Measurements from ENCODE around the gene TNRC18. TPM values are rescaled to one million over a fixed set of nuclear protein-coding genes. Genes with fewer than 3 reads are reported as not detected.
A peak's percentile ranks its signal among the peaks of the same experiment; 100 is the strongest.

Gene TNRC18
- total RNA-seq, 1 donor from 2014 or later, result 38.4 TPM

GRCh38 chr7:5403442-5403841 lies 20.2 kb downstream of the TNRC18 start:
- no peak overlapping the region for H3K4me3 ChIP-seq (ENCODE audit: low read depth, low read length)
- TF ChIP-seq CTCF (IDR thresholded peaks at IDR 0.05; ENCODE audit: insufficient read depth, low read length, poor library complexity, severe bottlenecking), result no peak
- H3K36me3 ChIP-seq (ENCODE audit: control insufficient read depth, insufficient read depth, low read length), result no peaks in the 10 kb centered on the region
- no peaks in the 10 kb centered on the region for H3K27me3 ChIP-seq (ENCODE audit: control insufficient read depth, insufficient read depth, low read length)
- no peak for DNase-seq (ENCODE audit: low read depth)

GRCh38 chr7:5397736-5398135 lies 25.9 kb downstream of the TNRC18 start:
- no peak for TF ChIP-seq CTCF (IDR thresholded peaks at IDR 0.05; ENCODE audit: insufficient read depth, low read length, poor library complexity, severe bottlenecking)
- H3K4me3 ChIP-seq (ENCODE audit: low read depth, low read length), result no peak overlapping the region
- H3K27me3 ChIP-seq (ENCODE audit: control insufficient read depth, insufficient read depth, low read length), result no peaks in the 10 kb centered on the region
- DNase-seq (ENCODE audit: low read depth), result no peak
- H3K36me3 ChIP-seq (ENCODE audit: control insufficient read depth, insufficient read depth, low read length), result no peaks in the 10 kb centered on the region

GRCh38 chr7:5396999-5397663 lies 26.5 kb downstream of the TNRC18 start:
- no peaks in the 10 kb centered on the region for H3K27me3 ChIP-seq (ENCODE audit: control insufficient read depth, insufficient read depth, low read length)
- no peak for TF ChIP-seq CTCF (IDR thresholded peaks at IDR 0.05; ENCODE audit: insufficient read depth, low read length, poor library complexity, severe bottlenecking)
- DNase-seq (ENCODE audit: low read depth), result peak; percentile 26
- H3K36me3 ChIP-seq (ENCODE audit: control insufficient read depth, insufficient read depth, low read length), result no peaks in the 10 kb centered on the region
- H3K4me3 ChIP-seq (ENCODE audit: low read depth, low read length), result no peak overlapping the region

GRCh38 chr7:5396542-5396941 lies 27.1 kb downstream of the TNRC18 start:
- Histone ChIP-seq H3K27me3 (ENCODE audit: control insufficient read depth, insufficient read depth, low read length) (no peaks in the 10 kb centered on the region), H3K36me3 (ENCODE audit: control insufficient read depth, insufficient read depth, low read length) (peaks cover 1% of the 10 kb centered on the region), H3K4me3 (ENCODE audit: low read depth, low read length) (no peak overlapping the region)
- DNase-seq (ENCODE audit: low read depth), result no peak
- TF ChIP-seq CTCF (IDR thresholded peaks at IDR 0.05; ENCODE audit: insufficient read depth, low read length, poor library complexity, severe bottlenecking), result no peak

GRCh38 chr7:5395246-5395645 lies 28.4 kb downstream of the TNRC18 start:
- no peak for DNase-seq (ENCODE audit: low read depth)
- Histone ChIP-seq H3K36me3 (ENCODE audit: control insufficient read depth, insufficient read depth, low read length) (peaks cover 1% of the 10 kb centered on the region), H3K4me3 (ENCODE audit: low read depth, low read length) (no peak overlapping the region), H3K27me3 (ENCODE audit: control insufficient read depth, insufficient read depth, low read length) (no peaks in the 10 kb centered on the region)
- TF ChIP-seq CTCF (IDR thresholded peaks at IDR 0.05; ENCODE audit: insufficient read depth, low read length, poor library complexity, severe bottlenecking), result no peak

All from kidney epithelial cell (primary cell).